Fibroblast of peridontal ligament (primary cell): ENCODE data around the gene MARCHF9.

Source experiments
- DNase-seq: peaks from one replicate; pipeline ENCODE4 v3.0.0-alpha.2; 2010; ENCODE audit errors: extremely low read depth

The MARCHF9 gene

DNA sequence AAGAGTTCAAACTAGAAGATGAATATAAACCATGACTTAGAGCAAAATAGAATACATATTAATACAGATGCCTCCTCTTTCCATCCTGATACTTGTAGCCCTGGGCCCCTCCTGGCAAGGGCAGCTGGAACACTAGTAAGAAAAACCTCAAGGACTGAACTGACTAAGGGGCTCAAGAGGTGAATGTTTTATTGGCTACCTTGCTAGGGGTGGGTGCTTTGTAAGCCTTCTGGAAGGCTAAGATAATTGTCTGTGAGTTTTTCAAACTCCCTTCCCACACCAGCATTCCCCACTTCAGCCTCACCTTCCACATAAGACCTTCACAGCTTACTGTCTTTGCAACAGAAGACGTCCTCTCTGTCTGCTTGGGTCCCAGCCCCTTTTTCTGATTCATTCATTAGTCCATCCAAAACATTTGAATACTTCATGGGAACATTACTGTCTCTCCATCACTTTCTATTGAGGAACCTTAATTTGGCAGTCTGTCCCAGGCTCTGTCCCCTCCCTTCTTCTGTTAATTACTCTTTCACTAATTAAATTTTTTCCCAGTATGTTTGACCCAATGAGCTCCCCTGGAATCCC is 1.1 kb upstream of the MARCHF9 start:
- DNase-seq: no peak

DNA sequence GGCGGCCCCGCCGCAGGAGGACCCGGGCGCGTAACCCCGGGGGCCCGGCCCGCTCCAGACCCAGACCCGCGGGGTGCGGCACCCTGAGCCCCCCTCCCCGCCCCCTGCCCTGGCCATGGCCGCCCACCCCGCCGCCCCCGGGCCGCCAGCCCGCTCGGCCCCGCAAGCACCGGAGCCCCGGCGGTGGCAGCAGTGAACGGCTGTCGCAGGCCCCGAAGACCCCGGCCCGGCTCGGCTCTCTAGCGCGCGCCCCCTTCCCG is 221 bp downstream of the MARCHF9 start:
- DNase-seq: no peak

DNA sequence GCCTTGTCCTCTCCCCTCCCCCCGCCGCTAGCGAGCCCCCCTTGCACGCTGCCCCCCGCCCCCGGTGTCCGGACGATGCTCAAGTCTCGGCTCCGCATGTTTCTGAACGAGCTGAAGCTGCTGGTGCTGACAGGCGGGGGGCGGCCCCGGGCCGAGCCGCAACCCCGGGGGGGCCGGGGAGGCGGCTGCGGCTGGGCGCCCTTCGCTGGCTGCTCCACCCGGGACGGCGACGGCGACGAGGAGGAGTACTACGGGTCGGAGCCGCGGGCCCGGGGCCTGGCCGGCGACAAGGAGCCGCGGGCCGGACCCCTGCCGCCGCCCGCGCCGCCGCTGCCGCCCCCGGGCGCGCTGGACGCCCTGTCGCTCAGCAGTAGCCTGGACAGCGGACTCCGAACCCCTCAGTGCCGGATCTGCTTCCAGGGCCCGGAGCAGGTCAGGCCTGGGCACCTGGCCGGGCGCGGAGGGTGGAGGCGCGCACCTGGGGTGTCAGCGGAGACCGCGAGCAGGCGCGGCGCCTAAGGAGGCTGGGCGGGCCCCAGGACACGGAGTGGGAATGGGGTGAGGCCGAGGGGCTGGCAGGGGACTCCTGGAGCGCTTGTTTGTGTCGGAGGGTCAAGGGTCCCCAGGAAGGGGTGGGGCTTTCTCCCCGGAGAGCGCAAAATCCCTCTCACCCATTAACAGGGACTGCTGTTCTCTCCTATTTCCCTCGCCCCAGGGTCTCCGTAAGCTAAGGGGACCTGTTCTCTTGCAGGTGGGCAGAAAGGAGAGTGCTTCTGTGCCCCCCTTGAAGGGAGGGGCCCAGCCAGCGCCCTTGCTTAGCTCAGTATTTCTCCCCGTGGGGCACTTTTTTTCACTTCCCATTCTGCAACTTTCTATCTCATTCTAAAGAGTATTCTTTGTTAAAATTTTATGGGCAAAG is 810 bp downstream of the MARCHF9 start:
- no peak for DNase-seq

DNA sequence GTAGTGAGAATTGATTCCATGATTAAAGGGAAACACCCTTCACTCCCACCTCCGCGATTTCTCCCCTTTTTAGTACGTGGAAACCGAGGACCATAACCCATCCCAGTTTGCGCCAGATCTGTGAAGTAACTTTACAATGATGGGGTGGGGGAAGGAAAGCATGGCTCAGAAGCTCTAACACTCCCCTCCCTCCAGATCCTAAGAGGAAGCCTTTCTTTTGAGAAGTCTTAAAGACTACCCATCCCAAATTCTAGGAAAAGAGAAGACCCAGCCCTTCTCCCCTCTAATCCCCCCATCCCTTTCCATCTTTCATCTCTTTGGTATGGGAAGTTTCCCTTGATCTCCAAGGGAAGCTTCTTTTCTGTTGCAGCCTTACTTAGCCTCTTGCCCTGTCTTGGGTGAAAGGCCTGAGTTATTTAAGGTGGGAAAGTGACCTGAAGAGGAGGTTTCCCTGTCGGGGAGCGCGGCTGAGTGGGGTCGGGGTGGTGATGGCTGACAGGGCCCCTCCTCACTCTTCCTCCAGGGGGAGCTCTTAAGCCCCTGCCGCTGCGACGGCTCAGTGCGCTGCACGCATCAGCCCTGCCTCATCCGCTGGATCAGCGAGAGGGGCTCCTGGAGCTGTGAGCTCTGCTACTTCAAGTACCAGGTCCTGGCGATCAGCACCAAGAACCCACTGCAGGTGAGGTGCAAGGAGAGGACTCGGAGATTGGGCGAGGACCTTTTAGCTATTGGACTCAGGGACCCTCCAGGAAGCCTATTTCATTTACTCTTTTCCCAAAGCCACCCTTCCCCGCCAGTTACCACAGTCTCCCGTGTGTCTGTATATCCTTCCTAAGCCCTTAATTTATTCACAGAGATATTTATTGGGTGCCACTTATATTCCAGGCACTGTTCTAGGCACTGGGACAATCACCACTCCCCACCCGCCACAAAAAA is 1.8 kb downstream of the MARCHF9 start:
- no peak for DNase-seq

DNA sequence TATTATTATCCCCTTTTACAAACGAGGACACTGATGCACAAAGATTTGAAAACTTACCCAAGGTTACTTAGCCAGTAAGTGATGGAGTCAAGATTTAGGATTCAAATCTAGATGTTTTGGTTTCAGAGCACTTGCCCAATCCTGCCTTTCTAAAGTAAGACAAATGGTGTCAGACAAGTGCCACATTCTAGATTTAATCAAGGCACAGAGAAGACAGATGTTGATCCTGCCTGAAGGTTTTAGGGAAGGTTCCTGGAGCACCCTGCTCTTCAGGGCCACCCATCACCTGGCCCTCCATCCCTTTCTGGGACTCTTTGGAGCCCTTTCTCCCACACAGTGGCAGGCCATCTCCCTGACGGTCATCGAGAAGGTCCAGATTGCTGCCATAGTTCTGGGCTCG is 2.9 kb downstream of the MARCHF9 start:
- no peak for DNase-seq

DNA sequence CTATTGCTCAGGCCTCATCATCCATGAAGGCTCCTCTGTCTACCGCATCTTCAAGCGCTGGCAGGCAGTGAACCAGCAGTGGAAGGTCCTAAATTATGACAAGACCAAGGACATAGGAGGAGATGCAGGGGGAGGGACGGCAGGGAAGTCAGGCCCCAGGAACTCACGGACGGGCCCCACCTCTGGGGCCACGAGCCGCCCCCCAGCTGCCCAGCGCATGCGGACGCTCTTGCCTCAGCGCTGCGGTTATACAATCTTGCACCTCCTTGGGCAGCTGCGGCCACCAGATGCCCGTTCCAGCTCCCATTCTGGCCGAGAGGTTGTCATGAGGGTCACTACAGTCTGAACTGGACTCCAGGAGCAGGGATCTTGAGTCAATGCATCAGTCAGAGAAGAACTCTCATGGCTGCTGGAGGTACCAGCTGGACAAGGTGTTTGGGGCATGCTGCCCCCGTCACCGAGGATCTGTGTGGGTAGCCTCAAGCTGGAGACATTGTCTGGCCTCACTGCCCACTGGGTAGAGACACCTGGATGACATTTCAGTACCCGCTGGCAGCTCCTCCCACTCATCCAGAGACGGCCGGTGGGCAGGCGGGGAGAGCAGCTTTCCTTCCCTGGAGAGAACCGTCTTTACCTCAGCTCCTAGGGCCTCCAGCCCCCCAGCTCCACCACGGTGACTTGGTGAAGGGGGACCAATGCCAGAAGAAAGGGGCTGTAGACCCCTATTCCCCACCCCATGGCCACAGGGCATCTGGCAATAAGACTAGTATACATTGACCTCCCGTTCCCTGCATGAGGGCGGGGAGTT is 3.9 kb downstream of the MARCHF9 start:
- DNase-seq: no peak

DNA sequence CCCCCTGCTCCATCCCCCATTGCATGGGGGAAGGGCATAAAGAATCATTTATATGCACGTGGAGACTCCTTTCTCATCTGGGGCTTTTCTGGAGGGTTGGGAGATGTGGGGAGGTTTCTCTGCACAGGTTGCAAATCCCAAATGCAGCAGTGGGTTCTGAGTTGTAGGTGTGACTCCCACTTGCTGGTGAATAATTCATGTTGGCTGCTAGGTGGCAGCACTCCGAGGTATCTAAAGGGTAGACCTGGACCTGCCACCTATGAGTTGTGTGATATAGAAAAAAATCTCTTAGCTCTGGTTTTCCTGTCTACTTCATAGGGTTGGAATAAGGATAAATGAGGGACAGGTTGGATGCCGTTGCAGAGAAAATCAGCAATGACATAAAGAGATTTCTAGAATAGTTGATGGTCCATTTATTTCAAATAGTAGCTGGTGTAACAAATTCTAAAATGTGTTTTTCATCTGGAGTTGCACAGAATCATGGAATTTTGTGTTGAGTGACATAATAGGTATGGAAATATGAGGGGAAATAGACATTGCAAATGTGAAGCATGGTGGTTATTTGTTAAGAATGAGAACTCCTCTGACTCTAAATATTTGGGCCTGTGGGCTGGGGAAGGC is 4.6 kb downstream of the MARCHF9 start:
- DNase-seq: no peak

DNA sequence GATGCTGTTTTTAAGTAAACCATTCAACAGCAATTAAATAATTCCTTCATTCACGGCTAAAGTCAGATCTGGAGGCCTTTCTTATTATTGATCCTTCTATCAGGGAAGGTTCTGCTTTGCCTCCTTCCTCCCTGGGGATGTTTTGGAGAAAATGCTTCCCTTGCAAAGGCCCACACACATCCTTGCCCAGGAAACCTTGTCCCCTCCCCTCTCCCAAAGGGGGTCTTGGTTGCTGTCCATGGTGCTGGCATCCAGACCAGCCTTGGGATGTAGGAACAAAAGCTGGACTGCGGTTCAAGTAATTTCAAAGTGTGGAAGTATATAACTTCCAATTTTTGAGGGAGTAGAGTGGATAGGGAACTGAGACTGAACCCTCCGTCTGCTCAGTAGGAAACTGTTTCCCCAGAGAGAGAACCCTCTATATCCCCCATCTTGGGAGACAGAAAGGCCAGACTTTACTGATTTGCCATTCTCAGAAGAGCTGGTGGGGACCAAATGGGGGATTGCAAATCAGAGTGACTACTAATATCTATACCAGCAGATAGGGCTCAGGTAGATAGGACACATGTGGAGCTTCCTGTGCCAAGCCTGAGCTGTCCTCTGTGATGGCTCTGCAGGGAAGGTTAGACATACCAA is 5.6 kb downstream of the MARCHF9 start:
- DNase-seq: no peak

DNA sequence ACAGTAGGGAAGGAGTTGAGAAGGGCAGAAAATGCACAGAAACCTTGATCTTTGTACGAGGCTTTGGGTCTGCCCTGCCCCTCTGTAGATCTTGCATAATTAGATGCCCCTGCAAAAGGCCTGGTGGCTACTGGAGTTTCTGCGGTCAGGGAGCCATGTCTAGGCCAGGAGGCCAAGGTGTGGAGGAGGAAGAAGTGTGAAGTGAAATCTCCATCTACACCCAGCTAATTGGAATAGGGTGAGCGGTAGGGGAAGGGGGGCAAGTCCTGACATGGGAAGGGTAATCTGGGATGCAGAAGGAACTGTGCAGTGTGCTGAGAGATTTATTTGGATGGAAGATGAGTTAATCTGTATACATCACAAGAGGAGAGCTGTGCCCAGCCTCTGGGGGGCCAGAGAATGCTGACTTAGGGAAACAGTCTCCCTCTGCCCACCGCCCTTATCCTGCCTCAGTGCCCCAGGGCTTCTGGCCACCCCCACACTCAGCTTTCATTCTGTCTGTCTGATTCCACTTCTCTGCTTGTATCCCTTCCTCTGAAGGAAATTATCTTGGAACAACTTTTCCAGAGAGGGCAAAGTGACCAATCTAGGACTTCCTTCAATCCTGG is 6.6 kb downstream of the MARCHF9 start:
- no peak for DNase-seq

DNA sequence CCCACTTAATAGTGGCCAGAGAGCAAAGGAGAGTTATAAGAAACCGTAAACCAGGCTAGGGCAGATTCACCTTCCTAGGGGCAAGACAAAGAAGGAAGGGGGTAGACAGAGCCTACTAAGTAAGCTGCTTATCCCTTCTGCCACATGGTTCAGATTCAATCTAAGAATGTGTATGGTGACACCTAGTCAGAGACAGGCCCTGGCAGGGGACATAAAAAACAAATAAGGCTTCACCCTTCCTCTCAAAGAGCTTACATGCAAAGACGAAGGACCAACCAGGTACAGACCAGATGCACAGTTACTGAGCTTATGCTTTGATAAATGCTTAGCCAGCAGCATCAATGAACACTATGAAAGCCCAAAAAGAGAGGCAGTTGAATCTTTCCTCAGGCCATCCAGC is 7.6 kb downstream of the MARCHF9 start:
- DNase-seq: no peak

DNA sequence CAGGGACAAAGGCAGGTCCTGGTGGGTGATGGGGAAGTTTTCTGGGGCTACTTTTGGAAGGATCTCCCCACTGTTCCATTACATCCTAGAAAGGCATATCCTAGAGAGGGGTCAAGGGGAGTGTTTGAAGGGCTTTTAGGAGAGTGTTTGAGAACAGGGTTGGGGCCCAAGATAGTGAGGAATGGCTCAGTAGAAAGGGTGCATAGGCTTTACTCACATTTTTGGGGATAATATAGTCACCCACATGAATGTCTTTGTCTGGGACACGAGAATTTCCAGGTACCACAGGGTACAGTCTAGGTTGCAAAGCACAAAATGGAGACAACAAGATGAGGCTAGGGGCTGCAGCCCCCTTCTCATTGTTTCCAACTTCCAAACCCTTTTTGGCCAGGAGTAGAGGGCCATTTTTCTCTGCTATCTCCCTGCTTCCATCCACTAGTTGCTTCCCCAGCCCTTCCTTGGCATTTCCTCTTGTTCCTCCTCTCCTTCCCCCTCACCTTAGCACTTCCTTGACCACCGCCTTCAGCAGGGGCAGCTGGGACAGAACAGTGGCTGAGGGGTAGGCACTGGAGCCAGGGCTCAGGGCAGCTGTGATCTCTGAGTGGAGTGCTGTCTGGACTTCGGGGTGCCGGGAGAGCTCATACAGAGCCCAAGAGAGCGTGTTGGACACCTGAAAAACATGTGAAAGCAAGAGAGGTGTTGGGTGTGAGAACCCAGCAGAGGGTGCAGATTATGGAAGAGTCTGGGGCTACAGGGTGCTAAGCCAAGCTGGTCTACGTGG is 9.2 kb downstream of the MARCHF9 start:
- no peak for DNase-seq

DNA sequence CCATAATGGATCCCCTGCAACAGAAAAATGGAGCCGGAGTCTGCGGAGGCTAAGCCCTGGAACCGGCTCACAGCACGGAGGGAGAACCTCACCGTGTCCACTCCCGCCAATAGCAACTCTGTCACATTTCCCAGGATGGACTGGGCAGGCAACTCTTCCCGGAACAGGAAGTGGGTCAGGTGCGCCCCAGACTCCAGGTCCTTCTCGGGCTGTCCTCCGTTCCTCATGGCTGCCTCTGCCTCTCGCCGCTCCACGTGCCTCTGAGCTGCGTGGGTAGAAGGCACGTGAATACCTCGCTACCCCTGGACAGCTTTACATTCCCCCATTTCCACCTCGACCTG is 9.7 kb downstream of the MARCHF9 start:
- DNase-seq: no peak

DNA sequence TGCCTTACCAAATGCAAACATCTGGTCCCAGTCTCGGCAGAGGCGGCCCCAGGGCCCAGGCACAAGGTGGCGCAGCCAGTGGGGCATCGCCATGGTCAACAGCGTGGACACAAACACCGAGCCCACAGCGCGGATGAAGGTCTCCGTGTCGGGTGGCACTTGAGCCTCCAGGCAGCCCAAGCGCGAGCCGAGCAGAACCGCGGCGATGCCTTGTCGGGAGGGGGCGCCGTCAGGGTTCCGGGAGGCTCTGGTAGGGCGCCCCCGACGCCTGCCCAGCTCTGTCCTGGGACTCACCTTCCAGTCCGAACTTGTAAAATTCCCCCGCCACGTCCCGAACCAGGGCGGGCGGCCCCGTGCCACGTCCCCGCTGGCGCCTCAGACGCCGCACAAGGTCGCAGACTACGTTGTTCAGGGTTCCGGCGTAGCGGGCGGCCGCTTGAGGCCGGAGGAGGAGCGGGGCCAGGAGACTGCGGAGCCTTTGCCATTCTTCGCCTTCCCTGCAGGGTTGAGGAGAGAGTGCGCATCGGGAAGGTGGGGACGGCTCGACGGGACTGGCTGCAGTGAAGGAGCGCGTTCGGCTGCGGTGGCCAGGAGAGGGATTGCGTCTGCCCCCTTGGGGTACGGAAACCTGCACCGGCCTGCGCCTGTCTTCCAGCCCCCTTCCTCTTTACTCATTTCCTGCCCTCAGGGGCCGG is 10.2 kb downstream of the MARCHF9 start:
- DNase-seq: no peak

DNA sequence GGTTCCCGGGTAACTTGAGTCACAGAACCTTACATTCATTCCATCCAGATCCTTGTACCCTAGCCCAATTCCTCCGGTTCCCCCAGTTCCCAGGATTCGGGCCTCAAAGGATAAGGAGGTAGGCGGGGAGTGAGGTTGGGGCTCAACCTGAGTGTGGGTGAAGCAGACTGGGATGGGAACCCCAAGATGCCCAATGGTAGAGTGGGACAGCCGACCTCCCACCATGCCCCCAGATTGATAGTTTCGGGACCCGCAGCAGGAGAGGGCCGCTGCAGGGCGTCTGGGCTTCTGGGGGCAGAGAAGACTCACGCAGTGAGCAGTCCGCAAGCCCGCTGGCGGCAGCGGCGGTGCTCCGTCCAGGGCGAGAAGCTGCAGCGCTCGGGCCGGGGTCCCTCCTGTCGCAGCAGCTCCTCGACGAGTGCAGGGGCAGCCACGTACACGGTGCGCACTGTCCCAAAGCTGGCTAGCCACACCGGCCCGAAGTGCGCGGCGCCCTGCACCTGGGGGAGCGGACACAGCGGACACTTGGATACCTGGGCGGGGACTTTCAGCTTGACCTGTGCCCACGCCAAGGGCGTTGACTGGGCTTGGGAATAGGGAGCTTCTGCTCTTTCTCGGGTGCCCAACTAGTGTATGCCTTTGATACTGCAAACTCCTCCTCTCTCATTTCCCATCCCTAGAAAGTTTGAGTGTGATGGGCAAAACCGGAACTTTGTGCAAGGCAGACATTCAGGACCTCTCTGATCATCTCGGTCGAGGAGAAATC is 11.0 kb downstream of the MARCHF9 start:
- no peak for DNase-seq

DNA sequence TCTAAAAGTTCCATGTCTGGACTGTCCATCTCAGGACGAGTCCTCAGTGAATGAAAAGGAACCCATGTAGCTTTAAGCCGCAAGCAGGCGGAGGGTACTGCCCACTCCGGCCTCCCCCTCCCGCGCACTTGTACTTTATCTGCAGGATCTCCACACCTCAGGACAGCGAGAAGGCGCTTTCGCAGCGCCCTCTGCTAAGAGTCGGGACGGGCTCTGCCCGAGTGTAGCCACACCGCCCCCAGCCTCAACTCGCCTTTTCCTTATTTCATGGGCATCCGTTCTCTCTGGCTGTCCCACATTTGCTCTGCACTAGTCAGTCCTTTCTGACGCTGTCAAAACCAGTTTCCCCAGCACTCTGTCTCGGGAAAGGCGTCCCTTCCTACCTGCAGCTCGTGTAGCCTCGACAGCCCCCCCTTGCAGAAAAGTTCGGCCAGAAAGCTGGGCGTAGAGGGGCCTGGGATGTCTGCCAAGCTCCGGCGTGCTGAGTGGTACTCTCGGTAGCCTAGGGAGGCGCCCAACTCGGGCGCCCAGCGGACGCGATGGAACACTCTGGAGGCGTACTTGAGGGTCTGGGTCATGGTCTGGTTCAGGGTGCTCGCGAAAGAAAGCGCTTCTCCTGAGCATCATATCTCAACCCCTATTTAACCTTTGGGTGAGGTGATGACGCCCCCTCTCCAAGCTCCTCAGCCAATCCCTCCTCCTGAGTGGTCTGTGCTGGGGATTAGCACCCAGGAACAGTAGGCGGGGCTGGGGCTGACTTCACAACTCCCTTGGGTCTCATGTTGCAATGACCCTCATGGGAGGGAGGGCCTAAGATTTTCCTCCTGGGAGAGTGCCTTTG is 11.8 kb downstream of the MARCHF9 start, which contains the start of gene CYP27B1:
CYP27B1 (minus strand) TSS at position 615 of the 841 bp plus-strand sequence; CDS start at position 578, 37 bp downstream.
- DNase-seq: no peak

DNA sequence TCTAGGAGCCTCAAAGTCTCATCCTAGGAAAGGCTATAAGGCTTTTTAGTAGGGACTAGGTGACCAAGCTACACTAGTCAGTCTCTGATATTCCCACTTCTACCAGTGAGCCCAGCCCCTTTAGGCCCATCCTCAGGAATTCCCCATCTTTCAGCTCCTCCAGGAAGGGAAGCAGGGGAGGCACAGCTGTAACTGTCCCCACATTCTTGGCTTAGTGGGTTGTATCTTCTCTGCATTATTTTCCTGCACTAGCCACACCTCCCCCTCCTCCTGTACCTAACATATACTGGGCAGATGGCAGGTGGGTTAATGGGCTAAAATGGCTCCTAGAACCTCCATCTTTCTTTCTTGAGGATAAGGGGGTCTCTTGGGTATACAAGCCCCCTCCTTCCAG is 12.4 kb downstream of the MARCHF9 start:
- DNase-seq: no peak

DNA sequence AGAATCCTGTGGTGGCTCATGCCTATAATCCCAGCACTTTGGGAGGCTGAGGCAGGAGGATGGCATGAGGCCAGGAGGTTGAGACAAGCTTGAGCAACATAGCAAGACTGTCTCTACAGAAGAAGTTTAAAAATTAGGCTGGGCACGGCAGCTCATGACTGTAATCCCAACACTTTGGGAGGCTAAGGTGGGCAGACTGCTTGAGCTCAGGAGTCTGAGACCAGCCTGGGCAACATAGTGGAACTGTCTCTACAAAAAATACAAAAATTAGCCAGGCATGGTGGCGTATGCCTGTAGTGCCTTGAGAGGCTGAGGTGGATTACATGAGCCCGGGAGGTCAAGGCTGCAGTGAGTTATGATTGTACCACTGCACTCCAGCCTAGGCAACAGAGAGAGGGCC is 13.0 kb downstream of the MARCHF9 start:
- no peak for DNase-seq
